Activated CD4-positive, alpha-beta T cell treated with anti-CD3 and anti-CD28 coated beads for 48 hours (primary cell): ENCODE results near the gene CORO1C.

Experiments
- DNase-seq: peaks from one replicate; pipeline ENCODE4 v3.0.0-alpha.2; 2020

Gene CORO1C

GRCh38 chr12:108613548-108613947 is 117.8 kb downstream of the CORO1C start:
- no peak for DNase-seq

GRCh38 chr12:108612788-108613282 is 118.5 kb downstream of the CORO1C start:
- no peak for DNase-seq

GRCh38 chr12:108611884-108612415 is 119.4 kb downstream of the CORO1C start:
- DNase-seq = peak; percentile 74

DNA sequence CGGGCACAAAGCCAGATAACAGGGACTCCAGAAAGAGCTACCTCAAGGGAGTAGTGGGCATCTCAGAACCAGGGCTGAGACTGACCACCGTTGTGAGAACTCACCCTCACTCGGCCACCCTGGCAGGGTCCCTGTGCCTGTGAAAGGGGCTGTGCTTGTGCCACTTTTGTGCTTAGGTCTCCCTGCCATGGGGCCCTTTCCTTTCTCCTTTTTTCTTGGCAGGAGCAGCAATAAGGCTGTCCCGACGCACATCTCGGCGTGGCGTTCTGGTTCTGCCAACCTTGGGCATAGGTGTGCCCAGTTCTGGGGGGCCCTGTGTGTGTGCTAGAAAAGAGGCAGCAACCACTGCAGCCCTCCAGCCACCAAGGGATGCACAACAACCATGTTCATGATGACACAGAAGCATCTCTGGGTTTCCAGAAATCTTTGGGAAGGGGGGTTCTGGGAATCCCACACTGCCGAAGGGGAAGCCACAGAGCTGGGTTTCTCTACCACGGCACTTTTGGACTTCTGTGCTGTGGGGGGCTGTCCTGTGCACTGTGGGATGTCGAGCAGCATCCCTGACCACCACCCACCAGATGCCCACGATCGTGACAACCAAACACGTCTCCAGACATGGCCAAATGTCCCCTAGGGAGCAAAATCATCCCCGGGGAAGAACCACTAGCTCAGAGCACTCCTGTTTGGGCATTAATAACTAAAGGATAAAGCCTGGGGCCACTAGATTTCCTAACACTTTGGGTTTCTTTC is 120.3 kb downstream of the CORO1C start:
- DNase-seq = no peak

GRCh38 chr12:108610336-108610815 is 120.9 kb downstream of the CORO1C start:
- DNase-seq = no peak

- no peak for DNase-seq
These were observed 121.6 kb downstream of the CORO1C start for GRCh38 chr12:108609537-108610335.

- DNase-seq = no peak
These were observed 122.7 kb downstream of the CORO1C start for GRCh38 chr12:108608616-108609015.

- DNase-seq = no peak
These were observed 123.2 kb downstream of the CORO1C start for GRCh38 chr12:108607981-108608600.

GRCh38 chr12:108606492-108606891 is 124.8 kb downstream of the CORO1C start:
- DNase-seq = no peak

DNA sequence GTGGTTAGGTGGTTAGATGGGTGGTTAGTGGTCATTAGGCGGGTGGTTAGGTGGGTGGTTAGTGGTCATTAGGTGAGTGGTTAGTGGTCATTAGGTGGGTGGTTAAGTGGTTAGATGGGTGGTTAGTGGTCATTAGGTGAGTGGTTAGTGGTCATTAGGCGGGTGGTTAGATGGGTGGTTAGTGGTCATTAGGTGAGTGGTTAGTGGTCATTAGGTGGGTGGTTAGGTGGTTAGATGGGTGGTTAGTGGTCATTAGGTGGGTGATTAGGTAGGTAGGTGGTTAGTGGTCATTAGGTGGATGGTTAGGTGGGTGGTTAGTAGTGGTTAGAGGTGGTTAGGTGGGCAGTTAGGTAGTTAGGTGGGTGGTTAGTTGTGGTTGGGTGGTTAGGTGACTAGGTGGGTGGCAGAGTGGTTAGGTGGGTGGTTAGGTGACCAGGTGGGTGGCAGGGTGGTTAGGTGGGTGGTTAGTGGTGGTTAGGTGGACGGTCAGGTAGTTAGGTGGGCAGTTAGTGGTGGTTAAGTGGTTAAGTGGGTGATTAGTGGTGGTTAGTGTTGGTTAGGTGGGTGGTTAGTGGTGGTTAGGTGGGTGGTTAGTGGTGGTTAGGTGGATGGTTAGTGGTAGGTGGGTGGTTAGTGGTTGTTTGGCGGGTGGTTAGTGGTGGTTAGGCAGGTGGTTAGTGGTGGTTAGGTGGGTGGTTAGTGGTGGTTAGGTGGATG is 125.5 kb downstream of the CORO1C start:
- no peak for DNase-seq

DNA sequence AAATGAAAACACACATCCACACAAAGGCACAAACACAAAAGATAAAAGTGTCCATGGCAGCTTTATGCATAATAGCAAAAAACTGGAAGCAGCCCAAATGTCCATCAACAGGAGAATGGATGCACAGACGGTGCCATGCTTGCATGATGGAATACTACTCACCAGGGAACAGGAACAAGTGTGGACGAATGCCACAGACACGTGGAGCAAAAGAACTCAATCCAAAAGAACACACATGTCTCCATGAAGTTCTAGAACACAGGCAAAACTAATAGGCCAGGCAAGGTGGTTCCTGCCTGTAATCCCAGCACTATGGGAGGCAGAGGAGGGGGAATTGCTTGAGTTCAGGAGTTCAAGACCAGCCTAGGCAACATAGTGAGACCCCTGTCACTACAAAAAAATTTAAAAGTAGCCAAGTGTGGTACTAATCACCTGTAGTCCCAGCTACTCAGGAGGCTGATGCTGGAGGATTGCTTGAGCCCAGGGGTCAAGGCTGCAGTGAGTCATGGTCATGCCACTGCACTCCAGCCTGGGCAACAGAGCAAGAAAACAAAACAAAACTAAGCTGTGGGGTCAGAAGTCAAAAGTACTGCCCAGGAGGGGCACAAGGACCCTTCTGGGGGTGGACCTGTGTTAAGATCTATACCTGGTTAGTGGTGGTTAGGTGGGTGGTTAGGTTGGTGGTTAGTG is 126.2 kb downstream of the CORO1C start:
- no peak for DNase-seq

GRCh38 chr12:108604208-108604941 is 126.9 kb downstream of the CORO1C start:
- DNase-seq = no peak

DNA sequence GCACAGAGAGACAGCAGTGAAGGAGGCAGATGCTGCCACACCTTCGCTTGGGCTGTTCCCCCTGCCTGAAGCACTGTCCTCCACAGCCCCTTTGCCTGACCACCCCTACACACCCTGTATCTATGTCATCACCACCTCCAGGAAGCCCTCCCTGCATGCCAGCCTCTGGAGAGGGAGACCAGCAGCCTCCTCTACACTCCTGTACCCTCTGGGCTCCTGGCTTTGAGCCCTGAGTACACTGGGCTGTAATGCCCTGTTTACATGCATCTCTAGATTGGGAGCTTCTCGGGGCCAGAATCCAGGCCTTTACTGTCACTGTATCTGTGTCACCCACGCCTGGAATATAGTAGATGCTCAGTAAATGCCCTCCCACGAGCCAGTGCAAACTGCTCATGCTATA is 127.6 kb downstream of the CORO1C start:
- no peak for DNase-seq

GRCh38 chr12:108602976-108603704 is 128.2 kb downstream of the CORO1C start:
- no peak for DNase-seq

GRCh38 chr12:108602209-108602705 is 129.1 kb downstream of the CORO1C start:
- no peak for DNase-seq

- no peak for DNase-seq
These were observed 130.7 kb downstream of the CORO1C start for GRCh38 chr12:108600702-108601007.

- DNase-seq = no peak
These were observed 131.2 kb downstream of the CORO1C start for GRCh38 chr12:108599948-108600701.

- DNase-seq = no peak
These were observed 131.8 kb downstream of the CORO1C start for GRCh38 chr12:108599541-108599940.

DNA sequence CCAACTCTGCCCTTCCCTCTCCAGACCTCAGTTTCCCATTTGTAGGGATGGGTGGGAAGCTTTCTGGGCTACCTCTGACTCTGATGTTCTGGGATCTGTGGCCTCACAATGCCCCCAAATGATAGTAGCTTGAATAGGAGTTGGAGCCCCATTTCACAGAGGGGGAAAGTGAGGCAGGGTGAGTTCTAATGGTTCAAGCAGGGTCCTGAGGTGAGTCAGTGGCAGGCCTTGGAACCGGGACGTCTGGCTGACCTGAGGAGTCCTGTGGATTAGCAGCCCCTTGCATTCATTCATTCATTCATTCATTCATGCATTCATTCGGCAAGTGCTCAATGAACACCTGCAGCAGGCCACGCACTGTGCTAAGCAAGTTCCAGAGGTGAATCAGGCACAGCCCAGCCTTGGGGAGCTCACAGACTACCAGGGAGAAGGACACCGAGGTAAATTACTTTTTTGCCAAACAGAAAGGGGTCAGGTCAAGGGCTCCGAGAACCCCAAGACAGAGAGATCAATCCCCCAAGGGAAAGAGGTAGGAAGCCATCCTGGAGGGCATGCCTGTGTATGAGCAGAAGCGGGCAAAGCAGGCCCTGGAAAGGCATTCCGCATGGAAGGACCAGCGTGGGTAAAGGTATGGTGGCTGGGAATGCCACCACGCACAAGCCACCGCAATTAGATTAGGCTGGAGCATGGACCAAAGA is 132.6 kb downstream of the CORO1C start:
- DNase-seq = no peak
